Nephron progenitor cell (in vitro differentiated cells): Measurements from ENCODE around the gene MED20.

Experiments
- DNase-seq: peaks from one replicate; pipeline ENCODE4 v3.0.0; 2021
- H3K27ac Mint-ChIP-seq: 2 replicates; pipeline ENCODE4 v1.8.0; 2021; ENCODE audit warnings: mild to moderate bottlenecking, moderate library complexity, mixed read lengths
- H3K27me3 Mint-ChIP-seq: 2 replicates; pipeline ENCODE4 v1.8.0; 2021; ENCODE audit warnings: mild to moderate bottlenecking, low read depth, mixed read lengths; ENCODE audit not compliant: poor library complexity
- H3K36me3 Mint-ChIP-seq: 2 replicates; pipeline ENCODE4 v1.8.0; 2021; ENCODE audit warnings: low read depth, mixed read lengths
- H3K4me1 Mint-ChIP-seq: 2 replicates; pipeline ENCODE4 v1.8.0; 2021; ENCODE audit warnings: mixed read lengths
- H3K4me3 Mint-ChIP-seq: 2 replicates; pipeline ENCODE4 v1.8.0; 2021; ENCODE audit warnings: mild to moderate bottlenecking, moderate library complexity, mixed read lengths
- H3K9me3 Mint-ChIP-seq: 2 replicates; pipeline ENCODE4 v1.8.0; 2021; ENCODE audit warnings: mild to moderate bottlenecking, moderate library complexity, mixed read lengths
- CTCF ChIP-seq: fragments of 200-600 bp; sonication (generic); IDR thresholded peaks from 2 replicates; pipeline ENCODE4 v1.5.0; 2021; ENCODE audit warnings: antibody characterized with exemption

The MED20 gene

GRCh38 chr6:41938590-41939175 is 17.7 kb upstream of the MED20 start:
- no peak for DNase-seq
- H3K27me3 Mint-ChIP-seq = peaks cover 10% of the 10 kb centered on the region
- H3K36me3 Mint-ChIP-seq = peaks cover 11% of the 10 kb centered on the region
- H3K4me3 Mint-ChIP-seq = peak overlapping the region; percentile 88
- peak overlapping the region; percentile 19 for H3K27ac Mint-ChIP-seq
- TF ChIP-seq CTCF = no peak
- H3K4me1 Mint-ChIP-seq = peaks cover 44% of the 10 kb centered on the region
- H3K9me3 Mint-ChIP-seq = no peaks in the 10 kb centered on the region

GRCh38 chr6:41937861-41938574 is 17.1 kb upstream of the MED20 start:
- DNase-seq = no peak
- Mint-ChIP-seq H3K27me3 (peaks cover 10% of the 10 kb centered on the region), H3K4me3 (no peak overlapping the region), H3K9me3 (no peaks in the 10 kb centered on the region), H3K27ac (peak overlapping the region; percentile 22), H3K36me3 (peaks cover 13% of the 10 kb centered on the region), H3K4me1 (peaks cover 44% of the 10 kb centered on the region)
- TF ChIP-seq CTCF = no peak

GRCh38 chr6:41937472-41937860 is 16.5 kb upstream of the MED20 start:
- no peak for TF ChIP-seq CTCF
- H3K4me3 Mint-ChIP-seq = no peak overlapping the region
- peaks cover 10% of the 10 kb centered on the region for H3K27me3 Mint-ChIP-seq
- H3K36me3 Mint-ChIP-seq = peaks cover 19% of the 10 kb centered on the region
- DNase-seq = no peak
- H3K4me1 Mint-ChIP-seq = peaks cover 42% of the 10 kb centered on the region
- no peaks in the 10 kb centered on the region for H3K9me3 Mint-ChIP-seq
- no peak overlapping the region for H3K27ac Mint-ChIP-seq

GRCh38 chr6:41936073-41936837 is 15.3 kb upstream of the MED20 start:
- Mint-ChIP-seq H3K9me3 (no peaks in the 10 kb centered on the region), H3K27ac (peak overlapping the region; percentile 26), H3K4me1 (peaks cover 35% of the 10 kb centered on the region), H3K36me3 (peaks cover 31% of the 10 kb centered on the region), H3K4me3 (no peak overlapping the region), H3K27me3 (peaks cover 10% of the 10 kb centered on the region)
- peak; percentile 59 for DNase-seq
- peak; percentile 78 for TF ChIP-seq CTCF

- no peak for DNase-seq
- H3K27ac Mint-ChIP-seq = peak overlapping the region; percentile 26
- H3K4me1 Mint-ChIP-seq = peaks cover 35% of the 10 kb centered on the region
- H3K36me3 Mint-ChIP-seq = peaks cover 35% of the 10 kb centered on the region
- no peak for TF ChIP-seq CTCF
- H3K4me3 Mint-ChIP-seq = no peak overlapping the region
- peaks cover 10% of the 10 kb centered on the region for H3K27me3 Mint-ChIP-seq
- H3K9me3 Mint-ChIP-seq = no peaks in the 10 kb centered on the region
Observed at GRCh38 chr6:41935685-41936072, 14.7 kb upstream of the MED20 start.
